ENCODE data around the gene SSMEM1.
"Not testable (repeated sequence)": the region's sequence is repeated elsewhere in the genome, so short reads cannot be mapped to it uniquely, and the experiment has no call there.

Gene SSMEM1

GRCh38 chr7:130249626-130250025 is 42.0 kb downstream of the SSMEM1 start:
- DNase-seq (ENCODE audit: low spot score) = not testable (repeated sequence)

- DNase-seq (ENCODE audit: low spot score) = no peak
These were observed 46.9 kb downstream of the SSMEM1 start for GRCh38 chr7:130254555-130254954.

- no peak for DNase-seq (ENCODE audit: low spot score)
These were observed 49.0 kb downstream of the SSMEM1 start for GRCh38 chr7:130256704-130257103.

- no peak for DNase-seq (ENCODE audit: low spot score)
These were observed 50.9 kb downstream of the SSMEM1 start for GRCh38 chr7:130258494-130259078.

- DNase-seq (ENCODE audit: low spot score) = no peak
These were observed 54.8 kb downstream of the SSMEM1 start for GRCh38 chr7:130262448-130262847.

GRCh38 chr7:130263130-130263529 is 55.5 kb downstream of the SSMEM1 start:
- DNase-seq (ENCODE audit: low spot score) = no peak
